NK-92 treated with Interleukin-12 subunit alpha and Interleukin-12 subunit beta, amount 100 ng/mL, for 24 hours (cell line): ENCODE measurements around the gene CFAP61.

ENCODE experiments used
- DNase-seq: peaks from one replicate; lab custom pipeline; 2025; lab: John Stamatoyannopoulos, UW

Gene CFAP61

DNA sequence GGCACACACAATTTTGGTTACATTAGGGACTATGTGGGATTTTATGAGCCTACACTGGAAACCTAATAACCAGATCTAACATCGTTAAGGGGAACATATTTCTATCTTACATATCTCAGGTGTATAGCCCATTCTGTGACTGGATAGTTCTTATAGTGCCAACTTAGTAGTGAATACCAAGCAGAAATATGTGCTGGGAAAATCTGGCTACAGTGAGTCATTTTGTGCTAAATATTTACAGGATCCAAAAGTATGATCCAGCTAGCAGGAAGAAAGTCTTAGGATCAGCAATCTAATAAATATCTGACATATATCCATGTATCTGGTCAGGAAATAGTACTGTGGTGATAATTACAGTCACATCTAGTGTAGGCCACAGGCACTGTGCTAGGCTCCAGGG is 221.0 kb downstream of the CFAP61 start:
- no peak for DNase-seq

GRCh38 chr20:20274821-20275220 is 222.5 kb downstream of the CFAP61 start:
- DNase-seq = no peak

GRCh38 chr20:20275636-20276035 is 223.3 kb downstream of the CFAP61 start:
- no peak for DNase-seq

DNA sequence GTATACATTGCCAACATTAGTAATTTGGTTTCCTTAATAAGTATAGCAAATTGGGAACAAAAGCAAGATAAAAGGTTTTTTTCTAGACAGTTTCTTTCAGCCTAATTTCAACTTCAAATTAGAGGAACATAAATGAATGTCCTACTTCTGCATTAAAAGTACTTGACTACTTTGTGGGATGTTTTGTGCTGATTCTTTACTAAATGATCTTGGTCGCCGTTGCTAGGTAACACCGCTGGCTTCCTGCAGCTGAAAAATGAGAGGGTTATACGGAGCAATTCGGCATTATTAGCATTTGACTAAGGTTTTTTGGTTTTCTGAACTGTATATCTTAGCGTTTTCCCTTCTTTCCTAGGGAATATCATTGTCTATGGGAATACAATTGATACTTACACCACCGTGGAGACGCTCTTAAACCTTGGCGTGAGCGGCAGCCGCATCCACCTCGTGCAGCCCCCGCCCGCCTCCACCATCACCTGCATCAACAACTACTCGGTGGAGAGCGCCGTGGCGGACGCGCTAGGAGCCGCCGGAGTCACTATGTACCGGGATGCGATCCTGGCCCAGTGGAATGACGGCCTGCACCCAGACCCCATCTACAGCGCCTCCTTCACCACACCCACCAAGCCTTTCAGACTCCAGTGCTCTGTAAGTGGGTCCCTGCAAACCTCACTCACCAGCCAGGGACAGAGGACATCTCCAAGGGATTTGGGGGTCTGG is 224.6 kb downstream of the CFAP61 start:
- no peak for DNase-seq

GRCh38 chr20:20277894-20278335 is 225.6 kb downstream of the CFAP61 start:
- DNase-seq = no peak

GRCh38 chr20:20286061-20286460 is 233.7 kb downstream of the CFAP61 start:
- DNase-seq = no peak

GRCh38 chr20:20289331-20289730 is 237.0 kb downstream of the CFAP61 start:
- DNase-seq = no peak

DNA sequence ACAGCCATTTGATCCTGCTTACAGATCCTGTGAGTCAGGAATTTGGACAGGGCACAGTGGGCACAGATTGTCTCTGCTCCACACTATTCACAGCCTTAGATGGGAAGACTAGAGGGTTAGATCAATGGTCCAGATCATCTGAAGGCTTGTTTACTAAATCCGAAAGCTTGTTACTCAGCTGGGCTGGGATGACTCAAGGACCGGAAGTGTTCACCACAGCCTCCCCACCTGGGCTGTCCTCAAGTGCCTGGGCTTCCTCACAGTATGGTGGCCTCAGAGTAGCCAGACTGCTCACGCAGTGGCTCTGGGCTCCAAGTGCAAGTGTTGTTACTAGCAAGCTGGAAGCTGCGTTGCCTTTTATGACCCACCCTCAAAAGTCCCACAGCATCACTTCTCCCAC is 240.1 kb downstream of the CFAP61 start:
- DNase-seq = no peak

GRCh38 chr20:20293141-20293540 is 240.8 kb downstream of the CFAP61 start:
- DNase-seq = no peak

DNA sequence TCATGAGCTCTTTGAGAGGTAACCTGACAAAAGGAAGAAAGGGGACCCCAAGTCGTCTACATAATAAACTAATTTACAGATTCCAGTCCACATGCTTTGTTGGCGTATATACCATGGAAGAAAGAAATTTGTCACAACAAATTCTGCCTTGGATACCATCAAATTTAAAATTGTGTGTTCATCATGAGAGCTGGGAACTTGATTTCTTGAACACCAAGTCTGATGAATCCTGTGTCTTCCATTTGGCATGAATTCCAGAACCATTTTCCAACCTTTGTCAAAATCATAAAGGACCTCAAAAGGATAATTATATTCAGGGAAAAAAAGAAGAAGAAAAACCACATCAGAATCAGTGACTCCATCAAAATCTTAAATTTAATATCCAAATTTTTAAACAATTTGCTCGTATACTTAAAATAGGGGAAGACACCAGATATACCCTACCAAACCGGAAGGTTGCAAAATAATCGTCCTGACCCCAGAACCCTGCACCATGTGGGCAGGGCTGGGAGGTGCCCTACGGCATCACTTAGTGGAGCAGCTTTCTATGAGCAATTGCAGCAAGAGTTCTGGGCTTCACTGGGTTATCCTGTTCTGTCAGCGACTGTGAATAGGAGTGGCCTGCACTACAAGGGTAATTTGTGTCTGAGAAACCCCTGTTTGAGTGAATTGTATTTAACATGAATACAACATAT is 241.5 kb downstream of the CFAP61 start:
- DNase-seq = no peak

DNA sequence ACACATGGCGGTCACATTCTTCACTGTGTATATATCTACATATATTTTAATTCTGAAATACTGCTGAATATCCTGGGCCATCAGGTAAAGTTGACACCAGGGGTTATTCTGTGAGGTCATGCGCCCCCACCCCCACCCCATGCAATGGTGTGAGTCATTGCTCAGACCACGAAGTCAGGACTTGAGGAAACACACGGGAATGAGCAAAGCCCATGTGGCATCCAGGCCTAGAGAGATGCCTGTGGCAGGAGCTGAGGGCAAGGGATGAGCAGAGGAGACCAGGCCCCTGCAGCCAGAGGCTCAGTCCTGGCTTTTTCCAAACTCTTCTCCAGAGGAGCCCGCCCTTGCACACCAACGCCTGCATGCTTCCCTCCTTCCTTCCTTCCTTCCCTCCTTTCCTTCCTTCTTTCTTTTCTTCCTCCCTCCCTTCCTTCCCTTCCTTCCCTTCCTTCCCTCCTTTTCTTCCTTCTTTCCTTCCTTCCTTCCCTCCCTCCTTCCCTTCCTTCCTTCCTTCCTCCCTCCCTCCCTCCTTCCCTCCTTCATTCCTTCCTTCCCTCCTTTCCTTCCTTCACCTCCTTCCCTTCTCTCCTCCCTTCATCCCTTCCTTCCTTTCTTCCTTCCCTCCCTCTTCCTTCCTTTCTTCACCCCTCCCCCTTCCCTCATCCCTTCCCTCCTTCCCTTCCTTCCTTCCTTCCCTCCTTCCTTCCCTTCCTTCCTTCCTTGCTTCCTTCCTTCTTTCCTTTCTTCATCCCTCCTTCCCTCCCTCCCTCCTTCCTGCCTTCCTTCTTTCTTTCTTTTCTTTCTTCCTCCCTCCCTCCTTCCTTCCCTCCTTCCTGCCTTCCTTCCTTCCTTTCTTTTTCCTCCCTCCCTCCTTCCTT is 243.5 kb downstream of the CFAP61 start:
- DNase-seq = no peak

DNA sequence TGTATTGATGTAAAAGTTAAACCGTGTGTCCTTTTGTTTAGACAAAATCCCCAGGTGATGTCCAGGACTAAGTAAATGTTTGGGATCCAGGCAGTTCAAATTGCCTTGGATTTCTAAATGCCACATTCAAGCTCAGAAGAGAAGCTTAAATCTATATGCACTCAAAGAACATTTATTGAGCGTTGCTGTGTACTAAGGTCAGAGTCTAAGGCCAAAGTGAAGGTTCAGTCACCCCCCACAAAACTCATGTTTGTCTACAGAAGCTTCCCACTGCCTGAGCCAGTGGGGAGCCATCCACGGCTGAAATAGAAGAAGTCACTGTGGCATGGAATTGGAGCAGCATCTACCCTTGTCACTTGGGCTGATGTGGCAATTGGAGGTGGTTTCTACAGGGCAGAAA is 244.8 kb downstream of the CFAP61 start:
- no peak for DNase-seq

DNA sequence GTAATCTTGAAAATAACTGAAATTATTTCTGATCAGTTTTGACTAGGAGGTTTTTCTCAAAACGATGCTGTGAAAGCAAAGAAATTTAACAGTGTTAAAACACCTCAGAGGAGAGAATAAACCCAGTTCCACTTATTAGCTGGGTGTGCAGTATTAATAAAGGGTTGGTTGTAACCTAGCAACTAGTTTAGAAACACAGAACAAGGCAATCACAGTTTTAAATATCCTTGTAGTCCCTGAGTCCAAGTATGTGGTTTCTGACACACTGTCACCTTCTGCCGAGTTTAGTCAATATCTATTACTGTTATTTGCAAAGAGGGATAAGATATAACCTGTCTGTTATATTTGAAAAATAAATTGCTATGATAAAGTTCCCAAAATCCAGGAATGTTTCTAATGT is 245.4 kb downstream of the CFAP61 start:
- DNase-seq = no peak

GRCh38 chr20:20299904-20300303 is 247.6 kb downstream of the CFAP61 start:
- DNase-seq = no peak

- DNase-seq = no peak
These were observed 251.0 kb downstream of the CFAP61 start for GRCh38 chr20:20303320-20303719.

DNA sequence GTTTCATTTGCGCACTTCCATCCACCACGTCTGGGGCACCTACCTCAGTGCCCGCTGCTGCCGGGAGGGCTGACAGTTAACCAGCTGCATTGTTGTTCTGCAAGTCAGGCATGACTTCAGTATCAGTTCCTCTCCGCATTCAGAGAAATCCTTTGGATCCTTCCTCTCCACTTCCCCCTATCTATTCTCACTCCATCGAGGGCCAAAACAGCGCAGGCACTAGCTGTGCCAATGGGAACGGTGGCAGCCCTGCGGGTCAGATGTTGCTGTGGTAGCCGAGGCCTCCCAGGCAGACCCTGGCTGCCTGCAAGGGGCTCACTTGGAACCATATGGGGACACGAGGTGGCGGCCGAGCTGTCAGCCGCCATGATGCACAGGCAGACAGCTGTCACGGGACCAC is 251.4 kb downstream of the CFAP61 start:
- DNase-seq = no peak

DNA sequence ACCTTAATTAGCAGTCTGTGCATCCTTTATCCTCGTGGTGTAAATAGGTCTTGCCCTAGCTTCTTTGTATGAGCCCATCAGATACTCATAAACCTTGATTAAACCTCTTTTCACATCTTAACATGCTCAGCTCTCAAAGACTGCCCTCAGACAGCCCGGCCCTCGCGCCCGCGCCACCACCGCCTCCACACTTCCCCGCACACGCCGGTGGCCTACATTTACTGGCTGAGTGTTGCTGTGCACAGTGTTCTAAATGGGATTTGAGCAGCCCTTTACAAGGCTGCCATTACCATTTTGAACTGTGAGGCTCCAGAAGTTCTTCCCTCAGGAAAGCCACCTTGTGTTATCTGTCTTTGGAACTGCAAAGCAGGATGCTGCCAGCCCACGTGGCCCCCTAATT is 252.6 kb downstream of the CFAP61 start:
- DNase-seq = no peak

DNA sequence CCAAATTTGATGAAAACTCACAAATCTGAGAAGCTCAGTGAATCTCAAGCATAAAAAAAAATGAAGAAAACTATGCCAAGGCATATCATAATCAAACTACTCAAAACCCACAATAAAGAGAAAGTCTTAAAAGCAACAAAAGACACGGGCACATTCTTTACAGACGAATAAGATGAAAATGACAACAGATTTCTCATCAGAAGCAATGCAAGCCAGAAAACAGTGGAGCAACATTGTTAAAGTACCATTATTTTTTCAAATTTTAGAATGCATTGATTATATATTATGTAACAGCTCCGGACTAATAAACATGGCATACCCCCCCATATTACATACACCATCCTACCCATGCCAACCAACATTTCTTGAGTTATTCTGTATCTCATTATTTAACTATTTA is 260.2 kb downstream of the CFAP61 start:
- no peak for DNase-seq

DNA sequence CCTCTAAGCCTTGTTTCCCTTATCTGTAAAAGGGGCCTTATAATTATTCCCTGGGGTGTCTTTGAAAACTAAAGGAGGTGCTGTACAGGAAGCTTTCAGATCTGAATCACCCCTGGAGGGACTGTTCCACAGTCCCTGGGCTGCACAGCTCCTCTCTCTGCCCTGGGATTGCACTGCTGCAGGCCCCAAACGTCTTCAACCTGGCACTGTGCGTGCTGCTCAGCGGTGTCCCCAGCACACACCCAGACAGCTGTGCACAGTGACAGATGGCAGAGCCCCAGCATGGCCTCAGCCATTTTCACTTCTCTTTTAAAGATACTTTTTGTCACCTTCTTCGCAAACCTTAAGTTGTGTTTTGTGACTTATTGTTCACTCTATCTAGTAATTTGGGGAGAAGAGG is 264.9 kb downstream of the CFAP61 start:
- DNase-seq = no peak

- no peak for DNase-seq
These were observed 265.5 kb downstream of the CFAP61 start for GRCh38 chr20:20317621-20318364.

- no peak for DNase-seq
These were observed 266.2 kb downstream of the CFAP61 start for GRCh38 chr20:20318365-20319161.
